Prostate gland (tissue), 2 donors: ENCODE data around the gene TSR3. TPM values are rescaled to one million over a fixed set of nuclear protein-coding genes. Genes with fewer than 3 reads are reported as not detected.

Source experiments
- DNase-seq: peaks from one replicate; pipeline ENCODE4 v3.0.0-alpha.2; 2019; ENCODE audit warnings: low spot score
- H3K27ac ChIP-seq, 2 donors: fragments of 200-600 bp; sonication (generic); 2 replicates each; pipeline ENCODE4 v1.5.1; 2017 to 2019
- H3K27me3 ChIP-seq: fragments of 200-600 bp; sonication (generic); replicated peaks from 2 replicates; pipeline ENCODE4 v1.5.1; 2019; ENCODE audit not compliant: insufficient read depth
- H3K36me3 ChIP-seq, 2 donors: fragments of 200-600 bp; sonication (generic); 1 replicate in 1 of 2; 2 replicates in 1 of 2; pipeline versions ENCODE4 v1.5.1 to v1.8.1; 2017 to 2019
- H3K4me1 ChIP-seq: fragments of 200-600 bp; sonication (generic); replicated peaks from 2 replicates; pipeline ENCODE4 v1.5.1; 2019
- H3K4me3 ChIP-seq, 2 donors: fragments of 200-600 bp; sonication (generic); 2 replicates each; pipeline ENCODE4 v1.5.1; 2017 to 2019
- H3K9me3 ChIP-seq: fragments of 200-600 bp; sonication (generic); 2 replicates; pipeline ENCODE4 v1.5.1; 2017
- POLR2A ChIP-seq: fragments of 450-650 bp; IDR thresholded peaks from one replicate; pipeline ENCODE4 v1.6.1; 2016; ENCODE audit warnings: antibody characterized with exemption, mild to moderate bottlenecking
- POLR2AphosphoS5 ChIP-seq: sonication (generic); formaldehyde crosslinking; IDR thresholded peaks from one replicate; pipeline ENCODE4 v1.6.1; 2017; ENCODE audit warnings: antibody characterized with exemption
- WGBS: methylation state at CpG from one replicate; pipeline ENCODE4 v1.1.5; 2018; 5-methylcytosine and 5-hydroxymethylcytosine counted together
- intact Hi-C: fragments of 100-400 bp; cut with DNase I; formaldehyde crosslinking; loops from one replicate; pipeline ENCODE4 v1.14.2; 2022
- total RNA-seq, 2 donors: library from RNA; depleted of rRNA; stranded (reverse); fragments of >200 nt; gene quantifications; one replicate each; pipeline ENCODE4 v1.1.0, GENCODE V29; 2016
- TF ChIP-seq, protein P1 (sequence below), 4 experiments: fragments of 200-600 bp in 2 of 4; fragments of 450-650 bp in 2 of 4; sonication (generic) in 2 of 4; IDR thresholded peaks; 1 replicate in 3 of 4; 2 replicates in 1 of 4; pipeline ENCODE4 v1.5.1; 2016 to 2019; ENCODE audit warnings: antibody characterized with exemption in 4 of 4, mild to moderate bottlenecking in 2 of 4, moderate library complexity in 2 of 4

The TSR3 gene
- total RNA-seq, 2 donors from 2014 or later = 108 to 148 TPM

DNA sequence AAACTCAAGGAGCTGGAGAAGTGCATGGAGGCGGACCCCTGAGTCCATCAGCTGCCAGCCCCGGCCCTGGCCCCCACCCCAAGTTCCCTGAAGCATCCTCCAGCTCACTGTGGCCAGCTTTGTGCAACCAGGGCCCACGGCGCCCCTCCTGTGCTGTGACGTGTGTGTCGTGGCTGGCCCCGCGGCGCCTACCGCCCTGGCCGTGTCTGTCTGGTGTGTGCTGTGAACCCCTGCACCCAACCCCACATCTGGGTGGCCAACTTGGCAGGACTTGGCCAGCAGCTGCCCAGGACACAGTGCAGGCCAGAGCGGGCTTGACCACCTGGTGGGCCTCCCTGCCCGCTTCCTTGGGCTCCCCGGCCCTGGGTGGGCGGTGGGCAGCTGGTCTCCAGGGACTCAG is 3.2 kb downstream of the TSR3 start:
- Histone ChIP-seq H3K27me3 (no peaks in the 10 kb centered on the region), H3K36me3 (peaks cover 0 to 10% of the 10 kb centered on the region in 2 donors), H3K4me1 (peaks cover 11% of the 10 kb centered on the region), H3K27ac (no peak overlapping the region), H3K4me3 (no peak overlapping the region), H3K9me3 (no peaks in the 10 kb centered on the region)
- 78% methylated on average over 11 of the region's 15 CpGs for WGBS
- intact Hi-C loops = no loop called here
- TF ChIP-seq POLR2A = no peak
- TF ChIP-seq POLR2AphosphoS5 = no peak
- TF ChIP-seq, protein P1, sequence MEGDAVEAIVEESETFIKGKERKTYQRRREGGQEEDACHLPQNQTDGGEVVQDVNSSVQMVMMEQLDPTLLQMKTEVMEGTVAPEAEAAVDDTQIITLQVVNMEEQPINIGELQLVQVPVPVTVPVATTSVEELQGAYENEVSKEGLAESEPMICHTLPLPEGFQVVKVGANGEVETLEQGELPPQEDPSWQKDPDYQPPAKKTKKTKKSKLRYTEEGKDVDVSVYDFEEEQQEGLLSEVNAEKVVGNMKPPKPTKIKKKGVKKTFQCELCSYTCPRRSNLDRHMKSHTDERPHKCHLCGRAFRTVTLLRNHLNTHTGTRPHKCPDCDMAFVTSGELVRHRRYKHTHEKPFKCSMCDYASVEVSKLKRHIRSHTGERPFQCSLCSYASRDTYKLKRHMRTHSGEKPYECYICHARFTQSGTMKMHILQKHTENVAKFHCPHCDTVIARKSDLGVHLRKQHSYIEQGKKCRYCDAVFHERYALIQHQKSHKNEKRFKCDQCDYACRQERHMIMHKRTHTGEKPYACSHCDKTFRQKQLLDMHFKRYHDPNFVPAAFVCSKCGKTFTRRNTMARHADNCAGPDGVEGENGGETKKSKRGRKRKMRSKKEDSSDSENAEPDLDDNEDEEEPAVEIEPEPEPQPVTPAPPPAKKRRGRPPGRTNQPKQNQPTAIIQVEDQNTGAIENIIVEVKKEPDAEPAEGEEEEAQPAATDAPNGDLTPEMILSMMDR (IDR thresholded peaks at IDR 0.05) = no peak
- DNase-seq = no peak

DNA sequence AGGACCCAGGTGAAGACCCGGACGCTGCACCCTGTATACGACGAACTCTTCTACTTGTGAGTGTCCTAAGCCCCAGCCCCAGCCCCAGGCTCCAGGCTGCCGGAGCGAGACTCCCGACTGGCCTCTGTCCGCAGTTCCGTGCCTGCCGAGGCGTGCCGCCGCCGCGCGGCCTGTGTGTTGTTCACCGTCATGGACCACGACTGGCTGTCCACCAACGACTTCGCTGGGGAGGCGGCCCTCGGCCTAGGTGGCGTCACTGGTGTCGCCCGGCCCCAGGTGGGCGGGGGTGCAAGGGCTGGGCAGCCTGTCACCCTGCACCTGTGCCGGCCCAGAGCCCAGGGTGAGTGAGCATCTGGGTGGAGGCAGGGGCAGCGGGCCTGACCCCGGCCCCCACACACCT is 3.7 kb downstream of the TSR3 start:
- H3K4me1 ChIP-seq = peaks cover 14% of the 10 kb centered on the region
- intact Hi-C loops = no loop called here
- no peaks in the 10 kb centered on the region for H3K9me3 ChIP-seq
- no peak overlapping the region for H3K4me3 ChIP-seq
- H3K27me3 ChIP-seq = no peaks in the 10 kb centered on the region
- H3K36me3 ChIP-seq = peaks cover 0 to 10% of the 10 kb centered on the region in 2 donors
- no peak overlapping the region for H3K27ac ChIP-seq
- WGBS = 79% methylated on average over 20 of the region's 29 CpGs
- TF ChIP-seq POLR2AphosphoS5 (no peak), POLR2A (no peak)
- TF ChIP-seq, protein P1 (IDR thresholded peaks at IDR 0.05) = no peak
- no peak for DNase-seq

DNA sequence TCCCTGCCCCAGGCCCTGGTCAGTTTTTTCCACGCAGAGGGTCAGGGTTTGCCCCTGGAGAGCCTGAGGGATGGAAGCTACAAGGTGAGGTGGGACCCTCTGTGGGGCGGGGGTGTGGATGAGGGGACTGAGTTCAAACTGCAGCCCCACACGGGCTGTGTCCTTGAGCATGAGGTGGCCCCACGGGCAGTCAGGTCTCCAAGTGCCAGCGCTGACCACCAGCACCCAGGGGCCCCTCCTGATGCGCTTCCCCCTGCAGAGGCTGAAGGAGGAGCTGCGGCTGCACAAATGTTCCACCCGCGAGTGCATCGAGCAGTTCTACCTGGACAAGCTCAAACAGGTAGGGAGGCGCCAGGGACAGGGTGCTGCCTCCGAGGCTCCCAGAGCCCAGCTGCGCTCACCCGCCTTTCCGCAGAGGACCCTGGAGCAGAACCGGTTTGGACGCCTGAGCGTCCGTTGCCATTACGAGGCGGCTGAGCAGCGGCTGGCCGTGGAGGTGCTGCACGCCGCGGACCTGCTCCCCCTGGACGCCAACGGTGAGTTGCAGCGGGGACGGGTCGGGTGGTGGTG is 4.3 kb downstream of the TSR3 start:
- intact Hi-C loops = no loop called here
- TF ChIP-seq, protein P1 (IDR thresholded peaks at IDR 0.05) = no peak
- TF ChIP-seq POLR2AphosphoS5 = peak; percentile 18
- peak; percentile 53 for DNase-seq
- peaks cover 0 to 10% of the 10 kb centered on the region in 2 donors for H3K36me3 ChIP-seq
- no peak overlapping the region for H3K27ac ChIP-seq
- WGBS = 63% methylated on average over 20 of the region's 31 CpGs
- peaks cover 10% of the 10 kb centered on the region for H3K4me1 ChIP-seq
- no peaks in the 10 kb centered on the region for H3K9me3 ChIP-seq
- no peaks in the 10 kb centered on the region for H3K27me3 ChIP-seq
- H3K4me3 ChIP-seq = no peak overlapping the region

DNA sequence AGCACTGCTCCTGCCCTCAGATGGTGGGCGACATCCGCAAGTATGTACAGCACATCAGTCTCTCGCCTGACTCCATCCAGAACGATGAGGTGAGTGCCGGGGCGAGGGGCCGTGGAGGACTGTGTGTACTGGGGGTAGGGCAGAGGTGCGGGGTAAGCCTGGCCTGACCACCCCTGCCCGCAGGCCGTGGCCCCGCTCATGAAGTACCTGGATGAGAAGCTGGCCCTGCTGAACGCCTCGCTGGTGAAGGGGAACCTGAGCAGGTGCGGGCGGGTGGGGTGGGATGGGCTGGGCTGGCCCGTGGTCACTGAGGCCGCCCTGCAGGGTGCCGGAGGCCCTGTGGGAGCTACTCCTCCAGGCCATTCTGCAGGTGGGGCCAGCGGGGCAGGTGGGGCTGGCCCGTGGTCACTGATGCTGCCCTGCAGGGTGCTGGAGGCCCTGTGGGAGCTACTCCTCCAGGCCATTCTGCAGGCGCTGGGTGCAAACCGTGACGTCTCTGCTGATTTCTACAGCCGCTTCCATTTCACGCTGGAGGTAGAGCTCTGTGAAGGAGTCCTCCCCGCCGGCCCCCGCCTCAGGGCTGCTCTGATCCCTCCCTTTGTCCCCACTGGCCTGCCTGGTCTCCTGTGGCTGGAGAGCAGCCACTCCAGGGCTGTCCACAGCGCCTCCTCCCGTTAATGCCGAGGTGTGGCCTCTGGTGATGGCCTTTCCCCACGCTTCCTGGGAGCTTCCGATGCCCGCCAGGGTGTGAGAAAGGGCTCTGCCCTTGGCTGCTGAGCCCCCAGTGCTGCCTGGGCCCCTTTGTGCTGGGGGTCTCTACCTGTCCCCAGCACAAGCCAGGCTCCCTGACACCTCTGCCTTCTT is 5.0 kb downstream of the TSR3 start:
- no peak overlapping the region for H3K4me3 ChIP-seq
- no peaks in the 10 kb centered on the region for H3K27me3 ChIP-seq
- H3K27ac ChIP-seq = no peak overlapping the region
- intact Hi-C loops = no loop called here
- WGBS = 76% methylated on average over 31 of the region's 34 CpGs
- TF ChIP-seq, protein P1 (IDR thresholded peaks at IDR 0.05) = no peak
- TF ChIP-seq POLR2A = no peak
- TF ChIP-seq POLR2AphosphoS5 = no peak
- peaks cover 0 to 10% of the 10 kb centered on the region in 2 donors for H3K36me3 ChIP-seq
- H3K4me1 ChIP-seq = peaks cover 9% of the 10 kb centered on the region
- H3K9me3 ChIP-seq = no peaks in the 10 kb centered on the region
- DNase-seq = no peak
